ENCODE data around the gene PLEKHM3.

Gene PLEKHM3

DNA sequence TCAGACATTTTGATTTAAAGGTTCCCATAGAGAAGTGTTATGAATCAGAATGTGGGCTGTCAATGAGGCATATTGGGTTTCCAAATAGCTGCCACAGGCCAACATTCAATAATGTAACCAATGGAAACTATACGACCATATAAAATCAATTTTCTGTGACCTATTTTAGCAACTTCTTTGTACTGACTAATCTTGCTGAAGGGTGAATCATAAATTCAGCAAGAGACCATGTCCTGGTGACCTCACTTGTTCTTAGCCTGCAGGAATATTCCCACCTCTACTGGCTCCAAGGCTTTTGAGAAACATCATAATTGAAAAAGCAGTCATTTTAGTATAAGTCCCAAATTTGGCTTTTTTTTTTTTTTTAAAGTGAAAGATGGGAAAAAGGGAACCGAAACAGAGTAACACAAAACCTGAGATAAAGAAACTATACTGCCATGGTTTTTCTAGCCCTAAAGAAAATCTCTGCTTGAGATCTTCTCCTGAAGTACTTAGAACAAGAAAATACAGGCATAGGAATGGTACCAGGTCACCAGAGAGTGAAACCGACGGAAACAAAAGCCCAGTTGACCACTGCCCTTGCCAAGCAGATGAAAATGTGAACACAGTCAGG lies 32.1 kb downstream of the PLEKHM3 start:
- TF ChIP-seq CTCF (IDR thresholded peaks at IDR 0.05) = no peak
- no peak overlapping the region for H3K27ac ChIP-seq
- no peak for DNase-seq (ENCODE audit: low spot score)

GRCh38 chr2:207991944-207992343 lies 33.4 kb downstream of the PLEKHM3 start:
- DNase-seq (ENCODE audit: low spot score) = no peak
- H3K4me3 ChIP-seq = no peak overlapping the region
- no peak overlapping the region for H3K27ac ChIP-seq
- no peak for TF ChIP-seq CTCF (IDR thresholded peaks at IDR 0.05)

More for the DNA sequence above, 32.1 kb downstream of the PLEKHM3 start:
- H3K4me3 ChIP-seq = no peak overlapping the region

- no peak for TF ChIP-seq CTCF (IDR thresholded peaks at IDR 0.05)
- no peak overlapping the region for H3K4me3 ChIP-seq
- no peak overlapping the region for H3K27ac ChIP-seq
- no peak for DNase-seq (ENCODE audit: low spot score)
Observed at GRCh38 chr2:207990784-207991183, 34.5 kb downstream of the PLEKHM3 start.

DNA sequence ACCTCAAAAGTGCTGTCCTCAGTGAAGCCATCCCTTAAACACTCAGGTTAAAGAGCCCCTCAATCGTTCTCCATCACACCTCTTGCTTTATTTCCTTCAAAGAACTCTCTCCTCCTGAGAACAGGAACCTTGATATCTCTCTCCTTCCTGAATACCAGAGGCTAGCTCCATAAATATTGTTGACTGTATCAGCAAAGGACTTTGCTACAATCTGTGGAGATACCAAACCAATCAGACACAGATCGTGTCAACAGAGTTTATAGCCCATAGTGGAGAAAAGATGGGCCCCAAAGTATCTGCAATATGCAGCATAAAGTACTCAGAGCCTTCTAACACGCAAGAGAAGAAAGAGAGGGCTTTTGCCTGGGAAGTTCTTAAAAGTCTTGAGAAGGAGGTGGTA lies 36.4 kb downstream of the PLEKHM3 start:
- H3K4me3 ChIP-seq = no peak overlapping the region
- no peak for TF ChIP-seq CTCF (IDR thresholded peaks at IDR 0.05)
- no peak overlapping the region for H3K27ac ChIP-seq
- DNase-seq (ENCODE audit: low spot score) = no peak

- no peak overlapping the region for H3K27ac ChIP-seq
- no peak for TF ChIP-seq CTCF (IDR thresholded peaks at IDR 0.05)
- no peak for DNase-seq (ENCODE audit: low spot score)
- H3K4me3 ChIP-seq = no peak overlapping the region
Observed at GRCh38 chr2:207987025-207987716, 38.2 kb downstream of the PLEKHM3 start.

- Histone ChIP-seq H3K4me3 (no peak overlapping the region), H3K27ac (no peak overlapping the region)
- TF ChIP-seq CTCF (IDR thresholded peaks at IDR 0.05) = no peak
- no peak for DNase-seq (ENCODE audit: low spot score)
Observed at GRCh38 chr2:207984765-207985480, 40.4 kb downstream of the PLEKHM3 start.

Data from coronary artery (tissue), 2 donors.